ENCODE data around the gene ITGBL1. TPM values are rescaled to one million over a fixed set of nuclear protein-coding genes. Genes with fewer than 3 reads are reported as not detected.
A peak's percentile ranks its signal among the peaks of the same experiment; 100 is the strongest.

ITGBL1 gene
- total RNA-seq, 2 donors from 2014 or later: not detected

- no peak for DNase-seq
- Histone ChIP-seq H3K27me3 (ENCODE audit: control insufficient read depth, insufficient read depth, low read length, poor library complexity, severe bottlenecking) (no peaks in the 10 kb centered on the region), H3K27ac (ENCODE audit: low read depth, low read length) (no peak overlapping the region), H3K36me3 (ENCODE audit: control insufficient read depth, insufficient read depth, low read length) (no peaks in the 10 kb centered on the region), H3K9me3 (ENCODE audit: control insufficient read depth, low read length) (no peaks in the 10 kb centered on the region), H3K4me3 (ENCODE audit: low read length) (no peak overlapping the region), H3K4me1 (ENCODE audit: control insufficient read depth, insufficient read depth, low read length) (no peaks in the 10 kb centered on the region), H3K9ac (ENCODE audit: extremely low read depth, low read length, poor library complexity, severe bottlenecking) (no peak overlapping the region)
- Mint-ChIP-seq H3K36me3 (ENCODE audit: low read depth) (no peaks in the 10 kb centered on the region), H3K4me1 (no peaks in the 10 kb centered on the region), H3K9me3 (no peaks in the 10 kb centered on the region), H3K27ac (no peak overlapping the region), H3K27me3 (ENCODE audit: insufficient read depth) (no peaks in the 10 kb centered on the region), H3K4me3 (no peak overlapping the region)
- TF ChIP-seq, protein P1, sequence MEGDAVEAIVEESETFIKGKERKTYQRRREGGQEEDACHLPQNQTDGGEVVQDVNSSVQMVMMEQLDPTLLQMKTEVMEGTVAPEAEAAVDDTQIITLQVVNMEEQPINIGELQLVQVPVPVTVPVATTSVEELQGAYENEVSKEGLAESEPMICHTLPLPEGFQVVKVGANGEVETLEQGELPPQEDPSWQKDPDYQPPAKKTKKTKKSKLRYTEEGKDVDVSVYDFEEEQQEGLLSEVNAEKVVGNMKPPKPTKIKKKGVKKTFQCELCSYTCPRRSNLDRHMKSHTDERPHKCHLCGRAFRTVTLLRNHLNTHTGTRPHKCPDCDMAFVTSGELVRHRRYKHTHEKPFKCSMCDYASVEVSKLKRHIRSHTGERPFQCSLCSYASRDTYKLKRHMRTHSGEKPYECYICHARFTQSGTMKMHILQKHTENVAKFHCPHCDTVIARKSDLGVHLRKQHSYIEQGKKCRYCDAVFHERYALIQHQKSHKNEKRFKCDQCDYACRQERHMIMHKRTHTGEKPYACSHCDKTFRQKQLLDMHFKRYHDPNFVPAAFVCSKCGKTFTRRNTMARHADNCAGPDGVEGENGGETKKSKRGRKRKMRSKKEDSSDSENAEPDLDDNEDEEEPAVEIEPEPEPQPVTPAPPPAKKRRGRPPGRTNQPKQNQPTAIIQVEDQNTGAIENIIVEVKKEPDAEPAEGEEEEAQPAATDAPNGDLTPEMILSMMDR (conservative IDR thresholded peaks at IDR 0.05): no peak
- WGBS, 2 experiments (ENCODE audit: insufficient coverage in 1 of 2, insufficient read length in 1 of 2): 100% methylated on average over 1 of the region's 1 CpG; no CpG with 5 or more reads in 1 of the 2 experiments
Observed at GRCh38 chr13:101514100-101514499, 61.6 kb downstream of the ITGBL1 start.

- Histone ChIP-seq H3K27ac (ENCODE audit: low read depth, low read length) (no peak overlapping the region), H3K9me3 (ENCODE audit: control insufficient read depth, low read length) (no peaks in the 10 kb centered on the region), H3K4me3 (ENCODE audit: low read length) (no peak overlapping the region), H3K4me1 (ENCODE audit: control insufficient read depth, insufficient read depth, low read length) (no peaks in the 10 kb centered on the region), H3K9ac (ENCODE audit: extremely low read depth, low read length, poor library complexity, severe bottlenecking) (no peak overlapping the region), H3K27me3 (ENCODE audit: control insufficient read depth, insufficient read depth, low read length, poor library complexity, severe bottlenecking) (no peaks in the 10 kb centered on the region), H3K36me3 (ENCODE audit: control insufficient read depth, insufficient read depth, low read length) (no peaks in the 10 kb centered on the region)
- no peaks in the 10 kb centered on the region for H3K27me3 Mint-ChIP-seq (ENCODE audit: insufficient read depth)
- H3K4me1 Mint-ChIP-seq: no peaks in the 10 kb centered on the region
- peak; percentile 53 for DNase-seq
- no peaks in the 10 kb centered on the region for H3K9me3 Mint-ChIP-seq
- no peak overlapping the region for H3K27ac Mint-ChIP-seq
- H3K4me3 Mint-ChIP-seq: no peak overlapping the region
- H3K36me3 Mint-ChIP-seq (ENCODE audit: low read depth): no peaks in the 10 kb centered on the region
- TF ChIP-seq, protein P1 (conservative IDR thresholded peaks at IDR 0.05): peak; percentile 81
Observed at GRCh38 chr13:101514695-101515275, 62.3 kb downstream of the ITGBL1 start.

GRCh38 chr13:101515504-101515903 lies 63.0 kb downstream of the ITGBL1 start:
- H3K36me3 Mint-ChIP-seq (ENCODE audit: low read depth): no peaks in the 10 kb centered on the region
- Histone ChIP-seq H3K9ac (ENCODE audit: extremely low read depth, low read length, poor library complexity, severe bottlenecking) (no peak overlapping the region), H3K27ac (ENCODE audit: low read depth, low read length) (no peak overlapping the region), H3K36me3 (ENCODE audit: control insufficient read depth, insufficient read depth, low read length) (no peaks in the 10 kb centered on the region), H3K27me3 (ENCODE audit: control insufficient read depth, insufficient read depth, low read length, poor library complexity, severe bottlenecking) (no peaks in the 10 kb centered on the region), H3K4me3 (ENCODE audit: low read length) (no peak overlapping the region), H3K4me1 (ENCODE audit: control insufficient read depth, insufficient read depth, low read length) (no peaks in the 10 kb centered on the region), H3K9me3 (ENCODE audit: control insufficient read depth, low read length) (no peaks in the 10 kb centered on the region)
- TF ChIP-seq, protein P1 (conservative IDR thresholded peaks at IDR 0.05): no peak
- H3K27me3 Mint-ChIP-seq (ENCODE audit: insufficient read depth): no peaks in the 10 kb centered on the region
- H3K27ac Mint-ChIP-seq: no peak overlapping the region
- no peaks in the 10 kb centered on the region for H3K9me3 Mint-ChIP-seq
- H3K4me1 Mint-ChIP-seq: no peaks in the 10 kb centered on the region
- DNase-seq: no peak
- H3K4me3 Mint-ChIP-seq: no peak overlapping the region
- 90 to 100% methylated on average over 1 to 3 of the region's 3 CpGs for WGBS, 2 experiments (ENCODE audit: insufficient coverage in 1 of 2, insufficient read length in 1 of 2)

All from endodermal cell (in vitro differentiated cells).